ENCODE data around the gene EDEM1. TPM values are rescaled to one million over a fixed set of nuclear protein-coding genes. Genes with fewer than 3 reads are reported as not detected.

Gene EDEM1
- total RNA-seq, 1 donor from 2014 or later: 62.7 TPM

DNA sequence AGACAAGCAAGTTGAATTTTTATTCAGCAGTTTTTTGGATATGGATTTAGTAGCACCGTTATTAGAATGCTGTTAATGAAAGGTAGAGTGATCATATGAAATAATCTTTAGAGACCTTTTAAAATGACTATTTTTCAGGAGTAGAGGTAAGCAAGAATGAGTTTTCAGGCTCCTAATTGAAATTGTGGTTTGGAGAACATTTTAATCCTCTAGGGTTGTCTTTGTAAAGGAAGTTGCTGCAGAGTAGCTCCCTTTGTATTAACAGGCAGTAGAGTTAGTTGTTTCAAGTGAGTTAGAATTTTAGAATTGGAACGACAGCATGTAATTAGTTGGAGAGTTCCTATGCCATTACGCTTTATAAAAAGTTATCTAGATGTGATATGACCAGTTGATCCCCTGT is 27.2 kb upstream of the EDEM1 start:
- no peak overlapping the region for H3K4me3 Mint-ChIP-seq (ENCODE audit: unreplicated experiment)
- no peaks in the 10 kb centered on the region for H3K9me3 Mint-ChIP-seq (ENCODE audit: unreplicated experiment)
- TF ChIP-seq EZH2 (IDR thresholded peaks at IDR 0.05; ENCODE audit: insufficient read depth, low read length): no peak
- TF ChIP-seq, protein P1, sequence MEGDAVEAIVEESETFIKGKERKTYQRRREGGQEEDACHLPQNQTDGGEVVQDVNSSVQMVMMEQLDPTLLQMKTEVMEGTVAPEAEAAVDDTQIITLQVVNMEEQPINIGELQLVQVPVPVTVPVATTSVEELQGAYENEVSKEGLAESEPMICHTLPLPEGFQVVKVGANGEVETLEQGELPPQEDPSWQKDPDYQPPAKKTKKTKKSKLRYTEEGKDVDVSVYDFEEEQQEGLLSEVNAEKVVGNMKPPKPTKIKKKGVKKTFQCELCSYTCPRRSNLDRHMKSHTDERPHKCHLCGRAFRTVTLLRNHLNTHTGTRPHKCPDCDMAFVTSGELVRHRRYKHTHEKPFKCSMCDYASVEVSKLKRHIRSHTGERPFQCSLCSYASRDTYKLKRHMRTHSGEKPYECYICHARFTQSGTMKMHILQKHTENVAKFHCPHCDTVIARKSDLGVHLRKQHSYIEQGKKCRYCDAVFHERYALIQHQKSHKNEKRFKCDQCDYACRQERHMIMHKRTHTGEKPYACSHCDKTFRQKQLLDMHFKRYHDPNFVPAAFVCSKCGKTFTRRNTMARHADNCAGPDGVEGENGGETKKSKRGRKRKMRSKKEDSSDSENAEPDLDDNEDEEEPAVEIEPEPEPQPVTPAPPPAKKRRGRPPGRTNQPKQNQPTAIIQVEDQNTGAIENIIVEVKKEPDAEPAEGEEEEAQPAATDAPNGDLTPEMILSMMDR (IDR thresholded peaks at IDR 0.05; ENCODE audit: insufficient read depth, low read depth, low read length): no peak
- no peak overlapping the region for H3K27ac ChIP-seq (ENCODE audit: low read depth, low read length)
- H3K36me3 ChIP-seq (ENCODE audit: insufficient read depth, low read length): no peaks in the 10 kb centered on the region
- no peaks in the 10 kb centered on the region for H3K9me3 ChIP-seq (ENCODE audit: insufficient read depth, low read depth, low read length)
- peaks cover 79% of the 10 kb centered on the region for H3K79me2 ChIP-seq (ENCODE audit: insufficient read depth, low read length)
- H3K27ac Mint-ChIP-seq (ENCODE audit: unreplicated experiment): peak overlapping the region; percentile 86
- peaks cover 21% of the 10 kb centered on the region for H3K4me1 ChIP-seq (ENCODE audit: insufficient read depth, low read length)
- FAIRE-seq (no peak), DNase-seq (ENCODE audit: low read depth) (no peak)
- H3K4me1 Mint-ChIP-seq (ENCODE audit: low read depth, unreplicated experiment): peaks cover 42% of the 10 kb centered on the region
- H3K4me3 ChIP-seq (ENCODE audit: insufficient read depth, low read depth, low read length): no peak overlapping the region
- H3K4me2 ChIP-seq (ENCODE audit: low read length): peak overlapping the region; percentile 68
- H2AFZ ChIP-seq (ENCODE audit: low read depth, low read length): no peak overlapping the region
- peaks cover 80% of the 10 kb centered on the region for H4K20me1 ChIP-seq (ENCODE audit: insufficient read depth, low read length)
- peaks cover 2% of the 10 kb centered on the region for H3K36me3 Mint-ChIP-seq (ENCODE audit: low read depth, unreplicated experiment)
- no peaks in the 10 kb centered on the region for H3K27me3 Mint-ChIP-seq (ENCODE audit: low read depth, unreplicated experiment)
- H3K9ac ChIP-seq (ENCODE audit: low read length): no peak overlapping the region
- H3K27me3 ChIP-seq (ENCODE audit: insufficient read depth, low read length): no peaks in the 10 kb centered on the region

DNA sequence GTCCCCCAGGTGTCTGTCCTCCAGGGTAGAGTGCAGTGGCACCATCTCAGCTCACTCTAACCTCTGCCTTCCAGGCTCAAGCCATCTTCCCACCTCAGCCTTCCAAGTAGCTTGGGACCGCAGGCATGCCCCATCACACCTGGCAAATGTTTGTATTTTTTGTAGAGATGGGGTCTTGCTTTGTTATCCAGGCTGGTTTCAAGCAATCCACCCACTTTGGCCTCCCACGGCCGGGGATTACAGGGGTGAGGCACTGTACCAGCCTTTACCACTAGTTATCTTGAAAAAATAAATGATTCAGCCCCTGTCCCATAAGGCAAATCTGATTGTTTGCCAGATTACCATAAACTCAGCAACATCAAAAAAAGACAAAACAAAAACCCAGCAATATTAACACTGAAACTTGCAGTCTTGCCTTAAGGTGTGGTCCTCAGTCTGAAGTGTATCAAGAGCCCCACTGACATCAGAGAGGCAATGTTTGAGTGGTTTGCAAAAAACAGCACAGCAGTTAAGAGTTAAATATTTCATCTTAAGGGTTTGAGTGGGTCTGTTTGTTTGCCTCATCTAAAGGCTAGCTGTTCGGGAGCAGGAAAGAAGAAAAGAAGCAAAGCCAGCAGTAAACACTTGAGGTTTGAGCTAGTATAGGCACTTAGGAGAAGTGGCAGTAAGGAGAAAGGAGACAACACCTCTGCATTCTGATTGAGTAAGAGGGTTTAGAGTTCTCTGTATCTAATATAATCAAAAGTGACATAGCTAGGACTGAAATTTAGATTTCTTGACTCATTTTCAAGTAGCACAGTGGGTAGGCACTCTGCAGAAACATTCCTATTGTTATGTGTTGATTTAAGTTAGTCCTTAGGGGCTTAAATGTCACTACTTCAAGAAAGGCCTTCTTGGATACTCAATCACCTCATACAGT is 26.3 kb upstream of the EDEM1 start:
- Histone ChIP-seq H3K27ac (ENCODE audit: low read depth, low read length) (peak overlapping the region; percentile 43), H3K9me3 (ENCODE audit: insufficient read depth, low read depth, low read length) (no peaks in the 10 kb centered on the region), H3K4me3 (ENCODE audit: insufficient read depth, low read depth, low read length) (peak overlapping the region; percentile 4), H3K9ac (ENCODE audit: low read length) (peak overlapping the region; percentile 46), H3K36me3 (ENCODE audit: insufficient read depth, low read length) (no peaks in the 10 kb centered on the region), H4K20me1 (ENCODE audit: insufficient read depth, low read length) (peaks cover 77% of the 10 kb centered on the region), H3K27me3 (ENCODE audit: insufficient read depth, low read length) (no peaks in the 10 kb centered on the region), H3K4me1 (ENCODE audit: insufficient read depth, low read length) (peaks cover 21% of the 10 kb centered on the region), H3K79me2 (ENCODE audit: insufficient read depth, low read length) (peaks cover 79% of the 10 kb centered on the region), H2AFZ (ENCODE audit: low read depth, low read length) (no peak overlapping the region), H3K4me2 (ENCODE audit: low read length) (peak overlapping the region; percentile 68)
- Mint-ChIP-seq H3K27ac (ENCODE audit: unreplicated experiment) (peak overlapping the region; percentile 86), H3K9me3 (ENCODE audit: unreplicated experiment) (no peaks in the 10 kb centered on the region), H3K36me3 (ENCODE audit: low read depth, unreplicated experiment) (peaks cover 2% of the 10 kb centered on the region), H3K4me1 (ENCODE audit: low read depth, unreplicated experiment) (peaks cover 46% of the 10 kb centered on the region), H3K27me3 (ENCODE audit: low read depth, unreplicated experiment) (no peaks in the 10 kb centered on the region), H3K4me3 (ENCODE audit: unreplicated experiment) (peak overlapping the region; percentile 17)
- TF ChIP-seq, protein P1 (IDR thresholded peaks at IDR 0.05; ENCODE audit: insufficient read depth, low read depth, low read length): no peak
- no peak for TF ChIP-seq EZH2 (IDR thresholded peaks at IDR 0.05; ENCODE audit: insufficient read depth, low read length)
- DNase-seq (ENCODE audit: low read depth) (peak; percentile 22), FAIRE-seq (no peak)

DNA sequence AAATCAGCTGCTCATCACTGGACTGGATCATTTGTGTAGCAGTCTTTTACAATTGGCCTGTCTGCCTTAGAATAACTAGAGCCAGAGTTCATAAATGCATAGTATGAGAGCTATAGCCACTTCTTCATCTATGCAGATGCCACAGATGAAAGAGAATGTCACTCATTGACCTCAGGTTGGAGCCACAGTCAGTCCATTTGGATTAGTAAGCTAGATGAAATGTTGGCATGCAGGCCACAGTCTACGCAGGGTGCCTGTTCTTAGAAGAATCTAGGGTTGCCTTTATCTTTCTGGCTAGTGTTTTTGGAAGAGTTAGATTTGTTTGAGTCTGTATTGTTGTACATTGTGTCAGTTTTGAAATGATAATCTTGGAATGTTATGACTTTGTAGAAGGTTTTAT is 25.4 kb upstream of the EDEM1 start:
- peak overlapping the region; percentile 86 for H3K27ac Mint-ChIP-seq (ENCODE audit: unreplicated experiment)
- peaks cover 77% of the 10 kb centered on the region for H4K20me1 ChIP-seq (ENCODE audit: insufficient read depth, low read length)
- H2AFZ ChIP-seq (ENCODE audit: low read depth, low read length): no peak overlapping the region
- H3K36me3 ChIP-seq (ENCODE audit: insufficient read depth, low read length): no peaks in the 10 kb centered on the region
- peak overlapping the region; percentile 43 for H3K27ac ChIP-seq (ENCODE audit: low read depth, low read length)
- H3K4me2 ChIP-seq (ENCODE audit: low read length): peak overlapping the region; percentile 68
- peak; percentile 96 for FAIRE-seq
- H3K4me3 Mint-ChIP-seq (ENCODE audit: unreplicated experiment): no peak overlapping the region
- H3K9ac ChIP-seq (ENCODE audit: low read length): peak overlapping the region; percentile 46
- no peaks in the 10 kb centered on the region for H3K36me3 Mint-ChIP-seq (ENCODE audit: low read depth, unreplicated experiment)
- H3K27me3 Mint-ChIP-seq (ENCODE audit: low read depth, unreplicated experiment): no peaks in the 10 kb centered on the region
- H3K4me1 ChIP-seq (ENCODE audit: insufficient read depth, low read length): peaks cover 21% of the 10 kb centered on the region
- DNase-seq (ENCODE audit: low read depth): peak; percentile 93
- H3K4me1 Mint-ChIP-seq (ENCODE audit: low read depth, unreplicated experiment): peaks cover 47% of the 10 kb centered on the region
- H3K27me3 ChIP-seq (ENCODE audit: insufficient read depth, low read length): no peaks in the 10 kb centered on the region
- H3K79me2 ChIP-seq (ENCODE audit: insufficient read depth, low read length): peaks cover 79% of the 10 kb centered on the region
- no peaks in the 10 kb centered on the region for H3K9me3 ChIP-seq (ENCODE audit: insufficient read depth, low read depth, low read length)
- H3K9me3 Mint-ChIP-seq (ENCODE audit: unreplicated experiment): no peaks in the 10 kb centered on the region
- H3K4me3 ChIP-seq (ENCODE audit: insufficient read depth, low read depth, low read length): no peak overlapping the region
- TF ChIP-seq EZH2 (IDR thresholded peaks at IDR 0.05; ENCODE audit: insufficient read depth, low read length): no peak
- TF ChIP-seq, protein P1 (IDR thresholded peaks at IDR 0.05; ENCODE audit: insufficient read depth, low read depth, low read length): no peak
